ENCODE data around the gene FIZ1. TPM values are rescaled to one million over a fixed set of nuclear protein-coding genes. Genes with fewer than 3 reads are reported as not detected.

FIZ1 gene
- total RNA-seq, 4 donors from 2014 or later: 5.8 to 12.7 (median 7.9) TPM

GRCh38 chr19:55618426-55618825 lies 19.1 kb upstream of the FIZ1 start:
- TF ChIP-seq, protein P1, sequence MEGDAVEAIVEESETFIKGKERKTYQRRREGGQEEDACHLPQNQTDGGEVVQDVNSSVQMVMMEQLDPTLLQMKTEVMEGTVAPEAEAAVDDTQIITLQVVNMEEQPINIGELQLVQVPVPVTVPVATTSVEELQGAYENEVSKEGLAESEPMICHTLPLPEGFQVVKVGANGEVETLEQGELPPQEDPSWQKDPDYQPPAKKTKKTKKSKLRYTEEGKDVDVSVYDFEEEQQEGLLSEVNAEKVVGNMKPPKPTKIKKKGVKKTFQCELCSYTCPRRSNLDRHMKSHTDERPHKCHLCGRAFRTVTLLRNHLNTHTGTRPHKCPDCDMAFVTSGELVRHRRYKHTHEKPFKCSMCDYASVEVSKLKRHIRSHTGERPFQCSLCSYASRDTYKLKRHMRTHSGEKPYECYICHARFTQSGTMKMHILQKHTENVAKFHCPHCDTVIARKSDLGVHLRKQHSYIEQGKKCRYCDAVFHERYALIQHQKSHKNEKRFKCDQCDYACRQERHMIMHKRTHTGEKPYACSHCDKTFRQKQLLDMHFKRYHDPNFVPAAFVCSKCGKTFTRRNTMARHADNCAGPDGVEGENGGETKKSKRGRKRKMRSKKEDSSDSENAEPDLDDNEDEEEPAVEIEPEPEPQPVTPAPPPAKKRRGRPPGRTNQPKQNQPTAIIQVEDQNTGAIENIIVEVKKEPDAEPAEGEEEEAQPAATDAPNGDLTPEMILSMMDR (IDR thresholded peaks at IDR 0.05): no peak
- Histone ChIP-seq H3K27ac (peak overlapping the region in 2 of 4 donors; percentile 5 to 55), H3K36me3 (peaks cover 14 to 69% (median 26%) of the 10 kb centered on the region in 3 donors), H3K9me3 (no peaks in the 10 kb centered on the region), H3K4me3 (no peak overlapping the region), H3K27me3 (no peaks in the 10 kb centered on the region), H3K4me1 (peaks cover 2 to 23% (median 4%) of the 10 kb centered on the region in 3 donors)
- WGBS, 2 donors: 73 to 84% methylated on average over 7 of the region's 7 CpGs
- DNase-seq: no peak
- intact Hi-C loops (cut with DNase I): no loop called here

DNA sequence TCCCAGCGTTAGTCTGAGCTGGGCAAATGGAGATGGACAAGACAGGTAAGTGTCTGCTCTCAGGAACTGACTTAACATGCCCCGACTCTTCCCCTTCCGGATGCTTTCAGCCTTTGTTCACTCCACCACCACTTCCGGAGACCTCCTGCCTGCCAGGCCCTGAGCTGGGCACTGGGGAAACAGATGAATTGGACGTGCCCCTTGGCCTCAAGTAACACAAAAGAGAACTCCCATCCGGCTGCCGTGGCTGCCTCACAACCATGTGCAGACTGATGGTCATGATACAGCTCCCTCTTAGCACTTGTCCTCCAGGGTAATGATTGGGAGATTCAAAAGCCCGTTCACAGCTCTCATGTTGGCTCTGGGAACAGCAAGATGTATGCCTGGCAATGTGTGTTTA lies 18.1 kb upstream of the FIZ1 start:
- Histone ChIP-seq H3K36me3 (peaks cover 14 to 68% (median 26%) of the 10 kb centered on the region in 3 donors), H3K27me3 (no peaks in the 10 kb centered on the region), H3K27ac (peak overlapping the region in 1 of 4 donors; percentile 27), H3K9me3 (no peaks in the 10 kb centered on the region), H3K4me1 (peaks cover 2 to 19% (median 4%) of the 10 kb centered on the region in 3 donors), H3K4me3 (no peak overlapping the region)
- no peak for DNase-seq
- TF ChIP-seq POLR2A (IDR thresholded peaks at IDR 0.05): no peak
- TF ChIP-seq, protein P1 (IDR thresholded peaks at IDR 0.05): no peak
- WGBS, 2 donors: 70 to 94% methylated on average over 6 to 7 of the region's 8 CpGs
- intact Hi-C loops (cut with DNase I): no loop called here

DNA sequence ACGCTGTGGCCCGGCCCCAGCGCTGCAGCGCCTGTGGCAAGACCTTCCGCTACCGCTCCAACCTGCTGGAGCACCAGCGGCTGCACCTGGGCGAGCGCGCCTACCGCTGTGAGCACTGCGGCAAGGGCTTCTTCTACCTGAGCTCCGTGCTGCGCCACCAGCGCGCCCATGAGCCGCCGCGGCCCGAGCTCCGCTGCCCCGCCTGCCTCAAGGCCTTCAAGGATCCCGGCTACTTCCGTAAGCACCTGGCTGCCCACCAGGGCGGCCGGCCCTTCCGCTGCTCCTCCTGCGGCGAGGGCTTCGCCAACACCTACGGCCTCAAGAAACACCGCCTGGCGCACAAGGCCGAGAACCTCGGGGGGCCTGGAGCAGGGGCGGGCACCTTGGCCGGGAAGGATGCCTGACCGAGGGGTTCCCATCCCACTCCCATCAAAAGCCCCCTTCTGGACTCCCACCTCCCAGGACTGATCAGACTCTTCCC lies 17.1 kb upstream of the FIZ1 start:
- Histone ChIP-seq H3K4me3 (no peak overlapping the region), H3K9me3 (no peaks in the 10 kb centered on the region), H3K27me3 (no peaks in the 10 kb centered on the region), H3K36me3 (peaks cover 11 to 63% (median 26%) of the 10 kb centered on the region in 3 donors), H3K4me1 (peaks cover 2 to 26% (median 4%) of the 10 kb centered on the region in 3 donors), H3K27ac (no peak overlapping the region)
- TF ChIP-seq, protein P1 (IDR thresholded peaks at IDR 0.05): no peak
- TF ChIP-seq POLR2A (IDR thresholded peaks at IDR 0.05): no peak
- intact Hi-C loops (cut with DNase I): no loop called here
- no peak for DNase-seq
- 93 to 95% methylated on average over 7 to 8 of the region's 38 CpGs for WGBS, 2 donors

- Histone ChIP-seq H3K4me3 (no peak overlapping the region), H3K27me3 (no peaks in the 10 kb centered on the region), H3K27ac (no peak overlapping the region), H3K4me1 (peaks cover 2 to 33% (median 4%) of the 10 kb centered on the region in 3 donors), H3K9me3 (no peaks in the 10 kb centered on the region), H3K36me3 (peaks cover 11 to 58% (median 26%) of the 10 kb centered on the region in 3 donors)
- 99% methylated on average over 12 of the region's 88 CpGs; no CpG with 5 or more reads in 1 of the 2 donors for WGBS, 2 donors
- intact Hi-C loops (cut with DNase I): no loop called here
- TF ChIP-seq POLR2A (IDR thresholded peaks at IDR 0.05): no peak
- TF ChIP-seq, protein P1 (IDR thresholded peaks at IDR 0.05): no peak
- DNase-seq: no peak
These were observed 16.5 kb upstream of the FIZ1 start for GRCh38 chr19:55615543-55616394.

Measured in esophagus squamous epithelium (tissue), 5 donors.